ENCODE results near the gene CASP5. TPM values are rescaled to one million over a fixed set of nuclear protein-coding genes. Genes with fewer than 3 reads are reported as not detected.

The CASP5 gene
- total RNA-seq, 1 experiment from 2014 or later: not detected

- POLR2A ChIA-PET: no interaction called here
- DNase-seq (ENCODE audit: low spot score): no peak
- peaks cover 19% of the 10 kb centered on the region for H3K4me1 Mint-ChIP-seq
Measured at GRCh38 chr11:104970756-104971155, 52.2 kb downstream of the CASP5 start.

More at GRCh38 chr11:104970756-104971155, 52.2 kb downstream of the CASP5 start:
- CTCF ChIA-PET: interaction anchor here (1.2 kb wide), 1 partner anchor 440 kb away, joined by 4 read pairs; no protein-coding TSS in a partner anchor
- no peak overlapping the region for H3K27ac Mint-ChIP-seq
- peaks cover 65% of the 10 kb centered on the region for H3K9me3 Mint-ChIP-seq
- H3K36me3 Mint-ChIP-seq: peaks cover 55% of the 10 kb centered on the region
- no peak for ATAC-seq
- TF ChIP-seq AFF4 (CRISPR knock-in tag; IDR thresholded peaks at IDR 0.05; ENCODE audit: borderline replicate concordance) (no peak), FOXP4 (CRISPR knock-in tag; IDR thresholded peaks at IDR 0.05) (no peak), E2F5 (CRISPR knock-in tag; IDR thresholded peaks at IDR 0.05) (no peak), ZNF416 (CRISPR knock-in tag; IDR thresholded peaks at IDR 0.05) (no peak), HMGA2 (CRISPR knock-in tag; IDR thresholded peaks at IDR 0.05) (no peak), IRF1 (CRISPR knock-in tag; IDR thresholded peaks at IDR 0.05) (no peak)
- TF ChIP-seq, protein P1, sequence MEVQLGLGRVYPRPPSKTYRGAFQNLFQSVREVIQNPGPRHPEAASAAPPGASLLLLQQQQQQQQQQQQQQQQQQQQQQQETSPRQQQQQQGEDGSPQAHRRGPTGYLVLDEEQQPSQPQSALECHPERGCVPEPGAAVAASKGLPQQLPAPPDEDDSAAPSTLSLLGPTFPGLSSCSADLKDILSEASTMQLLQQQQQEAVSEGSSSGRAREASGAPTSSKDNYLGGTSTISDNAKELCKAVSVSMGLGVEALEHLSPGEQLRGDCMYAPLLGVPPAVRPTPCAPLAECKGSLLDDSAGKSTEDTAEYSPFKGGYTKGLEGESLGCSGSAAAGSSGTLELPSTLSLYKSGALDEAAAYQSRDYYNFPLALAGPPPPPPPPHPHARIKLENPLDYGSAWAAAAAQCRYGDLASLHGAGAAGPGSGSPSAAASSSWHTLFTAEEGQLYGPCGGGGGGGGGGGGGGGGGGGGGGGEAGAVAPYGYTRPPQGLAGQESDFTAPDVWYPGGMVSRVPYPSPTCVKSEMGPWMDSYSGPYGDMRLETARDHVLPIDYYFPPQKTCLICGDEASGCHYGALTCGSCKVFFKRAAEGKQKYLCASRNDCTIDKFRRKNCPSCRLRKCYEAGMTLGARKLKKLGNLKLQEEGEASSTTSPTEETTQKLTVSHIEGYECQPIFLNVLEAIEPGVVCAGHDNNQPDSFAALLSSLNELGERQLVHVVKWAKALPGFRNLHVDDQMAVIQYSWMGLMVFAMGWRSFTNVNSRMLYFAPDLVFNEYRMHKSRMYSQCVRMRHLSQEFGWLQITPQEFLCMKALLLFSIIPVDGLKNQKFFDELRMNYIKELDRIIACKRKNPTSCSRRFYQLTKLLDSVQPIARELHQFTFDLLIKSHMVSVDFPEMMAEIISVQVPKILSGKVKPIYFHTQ (CRISPR knock-in tag; IDR thresholded peaks at IDR 0.05): no peak
- TF ChIP-seq, protein P2, sequence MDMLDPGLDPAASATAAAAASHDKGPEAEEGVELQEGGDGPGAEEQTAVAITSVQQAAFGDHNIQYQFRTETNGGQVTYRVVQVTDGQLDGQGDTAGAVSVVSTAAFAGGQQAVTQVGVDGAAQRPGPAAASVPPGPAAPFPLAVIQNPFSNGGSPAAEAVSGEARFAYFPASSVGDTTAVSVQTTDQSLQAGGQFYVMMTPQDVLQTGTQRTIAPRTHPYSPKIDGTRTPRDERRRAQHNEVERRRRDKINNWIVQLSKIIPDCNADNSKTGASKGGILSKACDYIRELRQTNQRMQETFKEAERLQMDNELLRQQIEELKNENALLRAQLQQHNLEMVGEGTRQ (CRISPR knock-in tag; IDR thresholded peaks at IDR 0.05): no peak
- TF ChIP-seq, protein P3, sequence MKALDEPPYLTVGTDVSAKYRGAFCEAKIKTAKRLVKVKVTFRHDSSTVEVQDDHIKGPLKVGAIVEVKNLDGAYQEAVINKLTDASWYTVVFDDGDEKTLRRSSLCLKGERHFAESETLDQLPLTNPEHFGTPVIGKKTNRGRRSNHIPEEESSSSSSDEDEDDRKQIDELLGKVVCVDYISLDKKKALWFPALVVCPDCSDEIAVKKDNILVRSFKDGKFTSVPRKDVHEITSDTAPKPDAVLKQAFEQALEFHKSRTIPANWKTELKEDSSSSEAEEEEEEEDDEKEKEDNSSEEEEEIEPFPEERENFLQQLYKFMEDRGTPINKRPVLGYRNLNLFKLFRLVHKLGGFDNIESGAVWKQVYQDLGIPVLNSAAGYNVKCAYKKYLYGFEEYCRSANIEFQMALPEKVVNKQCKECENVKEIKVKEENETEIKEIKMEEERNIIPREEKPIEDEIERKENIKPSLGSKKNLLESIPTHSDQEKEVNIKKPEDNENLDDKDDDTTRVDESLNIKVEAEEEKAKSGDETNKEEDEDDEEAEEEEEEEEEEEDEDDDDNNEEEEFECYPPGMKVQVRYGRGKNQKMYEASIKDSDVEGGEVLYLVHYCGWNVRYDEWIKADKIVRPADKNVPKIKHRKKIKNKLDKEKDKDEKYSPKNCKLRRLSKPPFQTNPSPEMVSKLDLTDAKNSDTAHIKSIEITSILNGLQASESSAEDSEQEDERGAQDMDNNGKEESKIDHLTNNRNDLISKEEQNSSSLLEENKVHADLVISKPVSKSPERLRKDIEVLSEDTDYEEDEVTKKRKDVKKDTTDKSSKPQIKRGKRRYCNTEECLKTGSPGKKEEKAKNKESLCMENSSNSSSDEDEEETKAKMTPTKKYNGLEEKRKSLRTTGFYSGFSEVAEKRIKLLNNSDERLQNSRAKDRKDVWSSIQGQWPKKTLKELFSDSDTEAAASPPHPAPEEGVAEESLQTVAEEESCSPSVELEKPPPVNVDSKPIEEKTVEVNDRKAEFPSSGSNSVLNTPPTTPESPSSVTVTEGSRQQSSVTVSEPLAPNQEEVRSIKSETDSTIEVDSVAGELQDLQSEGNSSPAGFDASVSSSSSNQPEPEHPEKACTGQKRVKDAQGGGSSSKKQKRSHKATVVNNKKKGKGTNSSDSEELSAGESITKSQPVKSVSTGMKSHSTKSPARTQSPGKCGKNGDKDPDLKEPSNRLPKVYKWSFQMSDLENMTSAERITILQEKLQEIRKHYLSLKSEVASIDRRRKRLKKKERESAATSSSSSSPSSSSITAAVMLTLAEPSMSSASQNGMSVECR (CRISPR knock-in tag; IDR thresholded peaks at IDR 0.05; ENCODE audit: borderline replicate concordance): no peak
- TF ChIP-seq, protein P4, sequence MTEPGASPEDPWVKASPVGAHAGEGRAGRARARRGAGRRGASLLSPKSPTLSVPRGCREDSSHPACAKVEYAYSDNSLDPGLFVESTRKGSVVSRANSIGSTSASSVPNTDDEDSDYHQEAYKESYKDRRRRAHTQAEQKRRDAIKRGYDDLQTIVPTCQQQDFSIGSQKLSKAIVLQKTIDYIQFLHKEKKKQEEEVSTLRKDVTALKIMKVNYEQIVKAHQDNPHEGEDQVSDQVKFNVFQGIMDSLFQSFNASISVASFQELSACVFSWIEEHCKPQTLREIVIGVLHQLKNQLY (CRISPR knock-in tag; IDR thresholded peaks at IDR 0.05): no peak
- H3K4me3 Mint-ChIP-seq: no peak overlapping the region
- no peaks in the 10 kb centered on the region for H3K27me3 Mint-ChIP-seq (ENCODE audit: low read depth)

All from WTC11 (cell line).